ENCODE results near the gene SPOCK2. TPM values are rescaled to one million over a fixed set of nuclear protein-coding genes. Genes with fewer than 3 reads are reported as not detected.

Gene SPOCK2
- total RNA-seq, 4 donors from 2014 or later: 8.3 to 24.6 (median 16.2) TPM

DNA sequence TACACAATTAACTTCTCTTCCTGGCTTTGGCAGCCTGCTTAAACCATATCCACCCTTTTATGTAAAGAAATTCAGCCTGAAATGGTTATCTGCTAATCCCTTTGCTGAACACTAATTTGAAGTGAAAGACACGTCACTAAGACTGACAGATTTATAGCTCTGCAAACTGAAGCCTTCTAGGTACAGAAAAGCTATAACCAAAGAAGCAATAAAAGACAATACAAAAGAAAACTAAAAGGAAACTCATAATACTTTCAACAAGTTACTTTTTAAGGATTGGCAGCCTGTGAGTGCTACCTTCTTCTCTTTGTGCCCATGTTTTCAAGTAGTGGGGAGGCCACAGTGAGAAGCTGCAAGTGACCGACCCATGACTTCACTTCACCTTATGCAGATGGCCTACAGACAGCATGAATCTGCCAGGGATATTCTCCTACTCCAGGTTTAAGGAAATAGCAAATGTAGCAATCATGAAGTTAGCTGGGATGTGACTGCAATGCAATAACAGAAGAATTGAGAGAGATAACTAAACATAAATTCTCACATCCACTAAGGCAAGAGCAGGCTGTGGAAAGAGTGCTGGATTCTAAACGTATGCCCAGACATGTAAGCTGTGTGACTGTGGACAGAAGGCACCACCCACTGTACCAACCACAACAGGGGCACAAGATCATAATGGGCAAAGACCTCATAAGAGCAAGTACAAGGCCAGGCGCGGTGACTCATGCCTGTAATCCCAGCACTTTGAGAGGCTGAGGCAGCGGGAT is 10.7 kb upstream of the SPOCK2 start:
- DNase-seq (ENCODE audit: low spot score): no peak

DNA sequence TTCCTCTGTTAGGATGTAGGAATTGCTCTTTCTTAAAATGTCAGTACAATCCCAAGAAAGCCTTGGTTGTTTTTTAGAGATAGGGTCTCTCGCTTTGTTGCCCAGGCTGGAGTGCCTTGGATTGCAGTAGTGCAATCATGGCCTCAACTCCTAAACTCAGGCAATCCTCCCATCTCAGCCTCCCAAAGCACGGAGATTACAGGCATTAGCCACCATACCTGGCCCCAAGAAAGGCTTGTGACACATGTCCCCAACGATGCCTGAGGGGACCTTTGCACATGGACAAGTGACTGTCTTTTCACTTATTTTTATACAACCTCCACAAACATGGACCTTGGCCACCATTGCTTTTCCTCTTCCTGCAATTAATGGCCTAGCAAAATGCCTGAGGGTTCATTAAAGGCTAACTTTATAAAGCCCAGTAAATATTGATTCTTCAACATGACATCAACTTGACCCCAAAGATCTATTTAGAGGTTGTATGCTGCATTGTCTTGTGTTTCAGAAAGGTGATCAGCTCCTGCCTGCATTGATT is 10.0 kb upstream of the SPOCK2 start:
- DNase-seq (ENCODE audit: low spot score): no peak
- TF ChIP-seq, protein P1, sequence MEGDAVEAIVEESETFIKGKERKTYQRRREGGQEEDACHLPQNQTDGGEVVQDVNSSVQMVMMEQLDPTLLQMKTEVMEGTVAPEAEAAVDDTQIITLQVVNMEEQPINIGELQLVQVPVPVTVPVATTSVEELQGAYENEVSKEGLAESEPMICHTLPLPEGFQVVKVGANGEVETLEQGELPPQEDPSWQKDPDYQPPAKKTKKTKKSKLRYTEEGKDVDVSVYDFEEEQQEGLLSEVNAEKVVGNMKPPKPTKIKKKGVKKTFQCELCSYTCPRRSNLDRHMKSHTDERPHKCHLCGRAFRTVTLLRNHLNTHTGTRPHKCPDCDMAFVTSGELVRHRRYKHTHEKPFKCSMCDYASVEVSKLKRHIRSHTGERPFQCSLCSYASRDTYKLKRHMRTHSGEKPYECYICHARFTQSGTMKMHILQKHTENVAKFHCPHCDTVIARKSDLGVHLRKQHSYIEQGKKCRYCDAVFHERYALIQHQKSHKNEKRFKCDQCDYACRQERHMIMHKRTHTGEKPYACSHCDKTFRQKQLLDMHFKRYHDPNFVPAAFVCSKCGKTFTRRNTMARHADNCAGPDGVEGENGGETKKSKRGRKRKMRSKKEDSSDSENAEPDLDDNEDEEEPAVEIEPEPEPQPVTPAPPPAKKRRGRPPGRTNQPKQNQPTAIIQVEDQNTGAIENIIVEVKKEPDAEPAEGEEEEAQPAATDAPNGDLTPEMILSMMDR (IDR thresholded peaks at IDR 0.05): no peak
- no peak for ATAC-seq (ENCODE audit: low FRiP score)

More for the DNA sequence above, 10.7 kb upstream of the SPOCK2 start:
- TF ChIP-seq, protein P1 (IDR thresholded peaks at IDR 0.05): no peak
- no peak for ATAC-seq (ENCODE audit: low FRiP score)

DNA sequence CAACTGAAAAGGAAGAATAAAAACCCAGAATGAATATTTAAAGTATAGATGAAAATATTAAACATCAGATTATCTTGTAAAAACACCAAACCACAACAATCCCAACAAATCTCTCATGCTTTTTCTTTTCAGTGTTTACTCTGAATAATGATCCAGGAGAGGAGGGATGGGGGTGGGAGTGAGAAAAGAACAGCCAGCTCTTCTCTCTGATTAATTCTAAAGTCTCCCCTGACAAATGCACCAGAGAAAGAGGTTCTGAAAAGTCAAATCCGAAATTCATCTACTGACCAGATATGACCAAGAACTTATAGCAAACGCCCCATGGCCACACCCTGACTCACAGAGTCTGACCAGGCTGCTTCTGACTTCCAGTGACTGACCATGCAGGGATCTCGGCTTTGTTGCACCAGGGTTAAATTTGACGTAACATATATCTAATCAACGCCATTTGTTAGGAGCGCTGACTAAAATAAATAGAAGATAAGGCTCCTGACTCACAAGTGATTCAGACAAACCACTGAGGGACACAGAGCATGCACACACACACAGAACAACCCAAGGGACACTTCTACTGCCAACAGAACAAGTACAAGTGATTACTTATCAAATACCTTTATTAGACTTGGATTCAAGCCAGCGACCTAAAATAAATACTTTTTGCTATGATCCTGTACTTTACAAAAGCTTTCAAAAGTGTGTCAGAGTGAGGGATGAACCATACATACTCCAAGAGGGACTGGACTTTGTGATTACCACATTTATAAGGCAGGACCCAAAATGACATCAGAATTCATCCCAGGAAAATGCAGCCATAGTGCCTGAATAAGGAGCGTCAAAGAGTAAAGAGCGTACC is 9.3 kb upstream of the SPOCK2 start:
- peak; percentile 69 for ATAC-seq (ENCODE audit: low FRiP score)
- TF ChIP-seq, protein P1 (IDR thresholded peaks at IDR 0.05): no peak
- no peak for DNase-seq (ENCODE audit: low spot score)

DNA sequence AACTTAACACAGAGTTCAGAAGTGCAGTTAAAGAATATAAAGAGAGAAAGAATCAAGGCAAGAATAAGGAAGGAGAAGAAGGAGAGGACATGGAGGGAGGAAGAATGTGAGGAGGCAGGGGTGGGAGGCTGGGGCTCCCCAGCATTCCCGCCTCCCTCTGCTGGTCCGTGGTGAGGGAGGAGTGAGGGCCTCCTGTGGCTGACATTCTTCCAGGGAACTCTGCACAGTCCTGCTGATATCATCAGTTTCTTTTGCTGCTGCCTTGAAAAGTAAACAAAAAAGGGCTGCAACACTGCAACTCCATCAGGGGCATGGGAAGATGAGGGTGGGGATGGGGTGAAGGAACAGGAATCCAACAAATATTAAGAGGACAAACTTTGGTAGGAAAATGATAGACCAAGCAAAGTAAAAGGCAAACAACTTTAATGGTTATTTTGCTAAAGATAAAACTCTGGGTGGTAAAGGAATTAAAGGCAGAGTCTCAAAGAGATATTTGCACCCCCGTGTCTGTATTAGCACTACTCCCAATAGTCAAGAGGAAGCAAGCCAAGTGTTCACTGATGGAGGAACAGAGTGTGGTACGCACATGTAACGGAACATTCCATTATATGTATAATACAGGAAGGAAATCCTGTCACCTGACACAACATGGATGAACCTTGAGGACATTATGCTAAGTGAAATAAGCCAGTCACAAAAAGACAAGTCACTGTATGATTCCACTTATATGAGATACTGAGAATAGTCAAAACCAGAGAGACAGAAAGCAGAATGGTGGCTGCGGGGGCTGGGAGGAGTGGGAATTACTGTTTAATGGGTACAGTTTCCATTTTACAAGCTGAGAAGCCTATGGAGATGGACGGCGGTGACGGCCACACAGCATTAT is 8.0 kb upstream of the SPOCK2 start:
- no peak for DNase-seq (ENCODE audit: low spot score)
- ATAC-seq (ENCODE audit: low FRiP score): no peak
- TF ChIP-seq, protein P1 (IDR thresholded peaks at IDR 0.05): no peak

DNA sequence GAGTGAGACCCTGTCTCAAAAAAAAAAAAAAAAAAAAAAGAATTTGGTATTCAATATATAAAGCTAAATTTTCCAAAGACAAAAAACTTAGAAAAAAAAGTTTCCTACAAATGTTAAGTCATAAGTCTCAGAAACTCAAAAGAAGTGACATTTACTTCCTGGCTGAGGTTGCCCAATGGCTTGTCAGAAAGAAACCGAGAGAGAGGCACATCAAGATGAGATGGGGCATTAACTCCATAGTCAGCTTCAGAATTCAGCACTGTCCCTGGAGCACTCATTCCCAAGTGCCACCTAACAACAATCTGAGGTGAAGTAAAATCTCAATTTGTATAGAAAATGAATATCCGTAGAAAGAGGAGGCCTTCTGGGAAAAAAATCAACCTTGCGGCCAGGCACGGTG is 6.8 kb upstream of the SPOCK2 start:
- DNase-seq (ENCODE audit: low spot score) (no peak), ATAC-seq (ENCODE audit: low FRiP score) (no peak)
- TF ChIP-seq, protein P1 (IDR thresholded peaks at IDR 0.05): no peak

DNA sequence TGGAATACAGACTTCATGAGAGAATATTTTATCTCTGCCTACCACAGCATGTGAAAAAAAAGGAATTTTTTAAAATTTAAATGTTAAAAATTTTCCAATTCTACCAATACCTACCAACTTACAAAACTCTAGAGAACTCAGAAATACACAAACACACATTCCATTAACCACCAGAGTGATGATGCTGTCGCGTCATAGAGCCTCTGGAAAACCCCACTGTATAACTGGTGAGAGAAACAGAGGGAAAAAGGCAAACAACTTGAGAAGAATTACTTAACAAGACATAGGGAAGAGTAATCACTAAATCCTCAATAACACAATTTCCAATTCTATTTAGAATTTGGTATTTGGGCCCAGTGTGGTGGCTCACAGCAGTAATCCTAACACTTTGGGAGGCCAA is 6.2 kb upstream of the SPOCK2 start:
- TF ChIP-seq, protein P1 (IDR thresholded peaks at IDR 0.05): no peak
- ATAC-seq (ENCODE audit: low FRiP score) (no peak), DNase-seq (ENCODE audit: low spot score) (no peak)
